Measurements from ENCODE around the gene SCNM1. TPM values are rescaled to one million over a fixed set of nuclear protein-coding genes. Genes with fewer than 3 reads are reported as not detected.

The SCNM1 gene
- total and polyA plus RNA-seq, 9 of the 15 experiments (the other 6 are each of a cell fraction or from before 2014, with no cell fraction given) = 17.2 to 204 (median 63.0) TPM

- TF ChIP-seq HDAC3 (IDR thresholded peaks at IDR 0.05; ENCODE audit: borderline replicate concordance, partially characterized antibody) (no peak), ZNF668 (CRISPR knock-in tag; IDR thresholded peaks at IDR 0.05) (0 out of 2 replicates have a peak, but pooled peaks have one; percentile 33), ZNF232 (CRISPR knock-in tag; IDR thresholded peaks at IDR 0.05) (no peak), ZNF146 (CRISPR knock-in tag; IDR thresholded peaks at IDR 0.05; ENCODE audit: unreplicated experiment) (no peak), LCOR (CRISPR knock-in tag; IDR thresholded peaks at IDR 0.05) (peak; percentile 51; the same call in 1 of the 2 replicates), TAF9B (IDR thresholded peaks at IDR 0.05; ENCODE audit: partially characterized antibody) (peak; percentile 40), HDAC8 (tag; IDR thresholded peaks at IDR 0.05) (no peak), COPS2 (conservative IDR thresholded peaks at IDR 0.05) (no peak), SREBF1 (IDR thresholded peaks at IDR 0.05; ENCODE audit: borderline replicate concordance, low read depth, low read length) (no peak)
Measured at GRCh38 chr1:151198254-151199127, 32.5 kb downstream of the SCNM1 start, which contains the start of gene PIP5K1A (continued).
